ENCODE measurements around the gene LRRC31. TPM values are rescaled to one million over a fixed set of nuclear protein-coding genes. Genes with fewer than 3 reads are reported as not detected.

LRRC31 gene
- total and polyA plus RNA-seq, 2 experiments from 2014 or later = not detected

- TF ChIP-seq NANOG (IDR thresholded peaks at IDR 0.05; ENCODE audit: borderline replicate concordance) = no peak
- TF ChIP-seq POLR2AphosphoS5 (IDR thresholded peaks at IDR 0.05; ENCODE audit: low read depth) = no peak
- TF ChIP-seq EZH2phosphoT487 (IDR thresholded peaks at IDR 0.05; ENCODE audit: unreplicated experiment) = no peak
- TF ChIP-seq CREB1 (CRISPR knock-in tag; IDR thresholded peaks at IDR 0.05; ENCODE audit: low read depth) = no peak
Observed at GRCh38 chr3:169836942-169837275, 32.8 kb downstream of the LRRC31 start (continued).

- H3K79me2 ChIP-seq (replicated peaks; ENCODE audit: insufficient read depth) = no peaks in the 10 kb centered on the region
- H3K27me3 Mint-ChIP-seq (ENCODE audit: insufficient read depth, low read depth, poor library complexity) = no peaks in the 10 kb centered on the region
- peak overlapping the region; percentile 16; the same call in 1 of the 2 replicates for H3K27ac Mint-ChIP-seq
- DNase-seq (ENCODE audit: low spot score) (no peak), ATAC-seq (peak; percentile 78)
- no peaks in the 10 kb centered on the region for H3K36me3 Mint-ChIP-seq (ENCODE audit: low read depth)
- no peaks in the 10 kb centered on the region for H3K9me3 Mint-ChIP-seq
- H3K9me2 ChIP-seq (ENCODE audit: insufficient read depth) = no peaks in the 10 kb centered on the region
- no peak overlapping the region for H3K4me3 ChIP-seq
- no peaks in the 10 kb centered on the region for H3K27me3 ChIP-seq (ENCODE audit: insufficient read depth)
- no peaks in the 10 kb centered on the region for H4K20me1 ChIP-seq (replicated peaks; ENCODE audit: insufficient read depth)
- no peaks in the 10 kb centered on the region for H3F3A ChIP-seq (replicated peaks; ENCODE audit: low read depth)
- no peak overlapping the region for H3K4me2 ChIP-seq
- no peak overlapping the region for H3K4me3 Mint-ChIP-seq
- H3K36me3 ChIP-seq (ENCODE audit: insufficient read depth) = no peaks in the 10 kb centered on the region
- H3K4me1 ChIP-seq (ENCODE audit: insufficient read depth) = peaks cover 7% of the 10 kb centered on the region; the same call in 1 of the 2 replicates
- peak overlapping the region; percentile 90 for H2AFZ ChIP-seq
- no peak overlapping the region; the same call in 1 of the 2 replicates for H3K27ac ChIP-seq (ENCODE audit: low read depth)
- H3K4me1 Mint-ChIP-seq = peaks cover 8% of the 10 kb centered on the region
- TF ChIP-seq STAT1 (IDR thresholded peaks at IDR 0.05; ENCODE audit: unreplicated experiment) (no peak), ZNF462 (CRISPR knock-in tag; IDR thresholded peaks at IDR 0.05) (no peak), JUNB (IDR thresholded peaks at IDR 0.05; ENCODE audit: unreplicated experiment) (no peak), ZNF114 (CRISPR knock-in tag; IDR thresholded peaks at IDR 0.05) (no peak), EZH2 (IDR thresholded peaks at IDR 0.05; ENCODE audit: low read depth, unreplicated experiment) (no peak), ETS1 (IDR thresholded peaks at IDR 0.05) (no peak), CTCF (conservative IDR thresholded peaks at IDR 0.05; ENCODE audit: low read depth in 2 of 2) (no peak), POLR2AphosphoS5 (IDR thresholded peaks at IDR 0.05; ENCODE audit: low read depth) (no peak), NANOG (IDR thresholded peaks at IDR 0.05; ENCODE audit: borderline replicate concordance) (no peak), ZNF331 (CRISPR knock-in tag; IDR thresholded peaks at IDR 0.05; ENCODE audit: low read depth) (no peak)
Observed at GRCh38 chr3:169836078-169836941, 33.4 kb downstream of the LRRC31 start.
